Naive B cell (primary cell): ENCODE data around the gene NFIA. TPM values are rescaled to one million over a fixed set of nuclear protein-coding genes. Genes with fewer than 3 reads are reported as not detected.

Experiments used
- ATAC-seq, 2 donors: fragments of 150-1000 bp; cut with Tn5 transposase; 2 replicates each; pipeline ENCODE4 v1.10.0; 2021; ENCODE audit warnings: low read depth in 2 of 2, mild to moderate bottlenecking in 2 of 2, moderate library complexity in 2 of 2
- DNase-seq: peaks from one replicate; pipeline ENCODE4 v3.0.0; 2022
- H3K27ac Mint-ChIP-seq, 6 donors: one replicate each; pipeline ENCODE4 v1.8.0; 2020 to 2022; ENCODE audit warnings: mild to moderate bottlenecking in 6 of 6, mixed read lengths in 6 of 6, moderate library complexity in 5 of 6, inconsistent platforms in 2 of 6
- H3K27me3 Mint-ChIP-seq, 3 donors: one replicate each; pipeline ENCODE4 v1.8.0; 2021 to 2022; ENCODE audit warnings: mixed read lengths in 3 of 3, mild to moderate bottlenecking in 1 of 3
- H3K36me3 Mint-ChIP-seq, 2 donors: one replicate each; pipeline ENCODE4 v1.8.0; 2020 to 2022; ENCODE audit warnings: mixed read lengths in 2 of 2, inconsistent platforms in 1 of 2, mild to moderate bottlenecking in 1 of 2
- H3K4me1 Mint-ChIP-seq, 3 donors: one replicate each; pipeline ENCODE4 v1.8.0; 2020 to 2022; ENCODE audit warnings: mixed read lengths in 3 of 3, inconsistent platforms in 1 of 3, mild to moderate bottlenecking in 1 of 3, moderate library complexity in 1 of 3
- H3K4me3 Mint-ChIP-seq, 8 donors: one replicate each; pipeline ENCODE4 v1.8.0; 2020 to 2022; ENCODE audit warnings: mild to moderate bottlenecking in 8 of 8, mixed read lengths in 8 of 8, moderate library complexity in 8 of 8, inconsistent platforms in 2 of 8
- H3K9me3 Mint-ChIP-seq, 7 donors: one replicate each; pipeline ENCODE4 v1.8.0; 2020 to 2022; ENCODE audit warnings: mixed read lengths in 7 of 7, mild to moderate bottlenecking in 5 of 7, inconsistent platforms in 2 of 7, moderate library complexity in 1 of 7
- polyA plus RNA-seq, 6 donors: library from polyadenylated mRNA; unstranded; fragments of 300-500 nt; fragmentation: Illumina TruSeq; gene quantifications; one replicate each; pipeline ENCODE4 v1.2.3, GENCODE V29; 2021; ENCODE audit warnings: low read depth in 6 of 6

The NFIA gene
- polyA plus RNA-seq, 6 donors from 2014 or later: 0.77 to 5.7 (median 1.4) TPM

DNA sequence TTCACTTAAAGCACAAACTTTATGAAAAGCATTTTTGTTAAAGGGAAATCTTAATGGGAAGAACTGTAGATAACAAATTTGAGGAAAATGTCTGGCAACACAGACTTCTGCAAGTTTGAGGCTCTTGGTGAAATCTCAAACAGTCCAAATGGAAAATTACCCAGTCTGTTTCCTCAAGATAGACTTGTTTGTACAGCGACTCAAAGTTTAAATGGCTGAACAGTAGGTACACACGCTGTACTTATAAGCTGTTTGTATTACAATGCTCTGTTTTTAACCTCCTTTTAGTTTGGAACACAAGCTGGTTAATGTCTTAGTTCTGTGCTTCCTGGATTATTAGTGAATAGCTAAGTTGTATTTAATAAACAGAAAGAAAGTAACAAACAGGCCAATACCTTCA, 217.1 kb downstream of the NFIA start:
- H3K4me1 Mint-ChIP-seq: no peaks in the 10 kb centered on the region
- H3K27ac Mint-ChIP-seq: no peak overlapping the region
- H3K27me3 Mint-ChIP-seq: peaks cover 0 to 11% (median 10%) of the 10 kb centered on the region in 3 donors
- H3K4me3 Mint-ChIP-seq: no peak overlapping the region
- DNase-seq (no peak), ATAC-seq (no peak)
- peaks cover 0 to 6% of the 10 kb centered on the region in 2 donors for H3K36me3 Mint-ChIP-seq
- H3K9me3 Mint-ChIP-seq: peaks cover 0 to 2% (median 0%) of the 10 kb centered on the region in 7 donors

DNA sequence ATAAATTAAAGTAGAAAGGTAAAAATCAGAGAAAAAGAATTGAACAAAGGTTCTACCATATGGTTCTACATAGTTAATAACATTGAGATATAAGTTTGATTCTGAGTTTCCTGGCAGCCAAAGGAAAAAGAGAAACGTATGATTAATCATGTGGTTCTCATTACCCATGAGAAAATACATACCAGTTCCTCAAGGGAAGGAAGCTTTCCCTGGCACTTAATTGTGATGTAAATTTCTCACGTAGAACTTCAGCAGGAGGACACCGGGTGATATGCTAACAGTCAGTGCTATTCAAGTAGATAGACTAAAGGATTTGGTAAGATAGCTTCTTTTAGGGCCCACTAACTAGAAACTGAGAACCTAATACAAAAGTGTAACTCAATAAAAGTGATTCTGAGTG, 218.5 kb downstream of the NFIA start:
- H3K9me3 Mint-ChIP-seq: peaks cover 0 to 2% (median 0%) of the 10 kb centered on the region in 7 donors
- ATAC-seq (no peak), DNase-seq (no peak)
- H3K36me3 Mint-ChIP-seq: peaks cover 0 to 6% of the 10 kb centered on the region in 2 donors
- H3K27me3 Mint-ChIP-seq: peaks cover 0 to 18% (median 10%) of the 10 kb centered on the region in 3 donors
- no peak overlapping the region for H3K27ac Mint-ChIP-seq
- no peak overlapping the region for H3K4me3 Mint-ChIP-seq
- H3K4me1 Mint-ChIP-seq: no peaks in the 10 kb centered on the region

DNA sequence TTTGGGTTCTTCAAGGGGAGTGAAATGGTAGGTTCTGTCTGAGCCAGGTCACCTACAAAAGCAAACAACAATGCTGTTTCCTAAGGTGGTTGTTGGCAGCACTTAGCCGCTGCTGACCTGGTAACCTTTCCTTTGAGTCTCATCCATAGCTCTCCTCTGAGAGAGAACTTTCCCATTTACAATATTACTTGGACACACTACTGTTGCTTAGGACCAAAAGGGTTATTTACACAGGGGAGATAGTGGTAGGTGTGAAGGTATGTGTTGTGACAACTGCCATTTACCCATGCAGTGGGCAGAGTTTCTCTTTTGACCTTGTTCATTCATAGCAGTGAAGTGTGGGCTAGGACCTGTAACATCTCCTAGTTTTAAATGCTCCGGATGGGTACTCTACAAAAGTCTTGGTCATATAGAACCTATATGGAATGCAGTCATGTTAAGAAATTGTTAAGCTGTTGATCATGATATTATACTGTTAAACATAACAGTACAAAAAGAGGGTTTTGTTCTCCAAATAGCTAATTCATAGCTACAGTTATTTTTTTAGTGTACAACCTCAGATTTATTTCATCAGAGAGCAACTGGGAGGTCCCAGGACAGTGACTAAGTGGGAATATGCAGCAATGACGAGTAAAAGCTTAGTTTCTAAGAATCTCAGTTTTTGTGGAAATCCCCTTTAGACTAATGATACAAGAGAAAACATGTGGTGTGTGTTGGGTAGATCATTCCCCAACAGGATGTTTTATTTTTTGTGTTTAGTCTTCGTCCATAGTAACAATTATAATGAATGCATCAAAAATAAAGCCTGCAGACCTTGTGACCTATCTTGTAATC, 219.7 kb downstream of the NFIA start:
- H3K27me3 Mint-ChIP-seq: peaks cover 0 to 21% (median 10%) of the 10 kb centered on the region in 3 donors
- no peaks in the 10 kb centered on the region for H3K4me1 Mint-ChIP-seq
- DNase-seq (no peak), ATAC-seq (no peak)
- H3K4me3 Mint-ChIP-seq: no peak overlapping the region
- H3K36me3 Mint-ChIP-seq: peaks cover 0 to 6% of the 10 kb centered on the region in 2 donors
- peaks cover 0 to 2% (median 0%) of the 10 kb centered on the region in 7 donors for H3K9me3 Mint-ChIP-seq
- H3K27ac Mint-ChIP-seq: no peak overlapping the region

DNA sequence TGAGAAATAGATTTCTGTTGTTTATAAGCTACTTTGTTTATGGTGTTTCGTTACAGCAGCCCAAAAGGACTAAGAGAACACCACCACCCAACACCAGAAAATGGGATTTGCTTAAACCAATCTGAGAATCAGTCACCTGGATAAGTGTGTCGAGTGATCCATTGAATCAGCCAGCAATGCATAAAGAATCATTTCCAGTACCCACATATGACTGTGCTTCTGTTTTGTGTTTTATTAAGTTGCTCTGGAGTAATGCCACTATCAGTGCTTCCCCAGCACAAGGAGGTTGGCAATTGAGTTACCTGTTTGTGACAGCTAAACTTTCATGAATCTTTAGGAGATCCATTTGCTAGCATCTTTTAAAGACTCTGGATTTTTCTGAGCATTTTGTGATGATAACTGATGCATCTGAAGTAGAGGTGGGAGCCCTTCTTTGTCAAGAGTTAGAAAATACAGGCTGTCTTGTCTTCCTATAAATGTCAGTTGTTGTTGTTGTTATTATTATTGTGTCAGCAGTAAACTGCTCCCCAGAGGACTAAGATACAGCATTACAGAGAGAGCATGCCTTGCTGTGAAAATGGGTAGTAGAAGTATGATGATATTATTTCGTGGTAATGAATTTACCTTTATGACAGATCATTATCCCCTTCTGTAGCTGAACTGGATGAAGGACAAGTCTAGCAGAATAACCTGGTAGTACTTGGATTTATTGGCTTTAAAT, 225.2 kb downstream of the NFIA start:
- H3K27me3 Mint-ChIP-seq: peaks cover 0 to 17% (median 10%) of the 10 kb centered on the region in 3 donors
- no peak overlapping the region for H3K27ac Mint-ChIP-seq
- ATAC-seq (no peak), DNase-seq (no peak)
- no peaks in the 10 kb centered on the region for H3K4me1 Mint-ChIP-seq
- H3K36me3 Mint-ChIP-seq: no peaks in the 10 kb centered on the region
- H3K9me3 Mint-ChIP-seq: peaks cover 0 to 2% (median 0%) of the 10 kb centered on the region in 7 donors
- no peak overlapping the region for H3K4me3 Mint-ChIP-seq

DNA sequence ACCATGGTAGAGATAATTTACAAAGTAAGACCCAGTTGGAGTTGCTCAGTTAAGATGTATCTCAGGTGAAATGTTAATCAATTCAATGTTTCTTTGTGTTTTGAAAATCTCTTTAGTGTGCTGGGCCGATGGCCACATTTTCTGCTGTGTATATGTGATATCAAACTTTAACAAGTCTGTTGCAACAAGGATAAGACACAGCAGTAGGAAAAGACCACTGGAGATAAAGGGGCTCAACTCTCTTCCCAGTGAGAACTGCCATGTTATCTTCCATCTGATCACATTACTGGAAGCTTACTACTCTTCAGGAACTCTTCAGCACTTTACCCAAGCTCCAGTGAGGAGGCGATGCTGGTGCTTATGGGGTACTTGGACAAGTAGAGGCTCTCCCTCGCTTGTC, 227.7 kb downstream of the NFIA start:
- no peak overlapping the region for H3K4me3 Mint-ChIP-seq
- DNase-seq (no peak), ATAC-seq (no peak)
- no peak overlapping the region for H3K27ac Mint-ChIP-seq
- H3K27me3 Mint-ChIP-seq: peaks cover 0 to 7% (median 0%) of the 10 kb centered on the region in 3 donors
- no peaks in the 10 kb centered on the region for H3K4me1 Mint-ChIP-seq
- H3K36me3 Mint-ChIP-seq: no peaks in the 10 kb centered on the region
- H3K9me3 Mint-ChIP-seq: peaks cover 0 to 2% (median 0%) of the 10 kb centered on the region in 7 donors

DNA sequence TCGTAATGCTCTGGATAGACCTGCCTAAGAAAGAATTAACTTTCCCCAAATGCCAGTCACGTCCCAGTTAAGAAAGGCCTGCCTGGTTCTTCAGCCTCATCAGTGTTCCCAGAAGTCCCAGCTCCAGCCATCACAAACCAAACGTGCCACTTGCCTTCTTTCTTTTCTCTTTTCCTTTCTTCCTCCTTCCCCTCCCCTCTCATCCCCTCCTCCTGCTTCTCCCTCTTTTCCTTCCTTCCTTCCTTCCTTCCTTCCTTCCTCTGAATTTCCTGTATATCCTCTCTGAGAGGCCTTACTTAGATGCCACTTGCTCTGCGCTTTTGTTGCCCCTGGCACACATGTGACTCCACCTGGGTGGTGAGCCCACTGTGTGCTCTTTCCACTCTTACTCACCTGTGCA, 228.2 kb downstream of the NFIA start:
- Mint-ChIP-seq H3K27ac (no peak overlapping the region), H3K9me3 (peaks cover 0 to 2% (median 0%) of the 10 kb centered on the region in 7 donors), H3K4me1 (no peaks in the 10 kb centered on the region), H3K4me3 (no peak overlapping the region), H3K36me3 (no peaks in the 10 kb centered on the region), H3K27me3 (peaks cover 0 to 4% (median 0%) of the 10 kb centered on the region in 3 donors)
- no peak for DNase-seq
- ATAC-seq: no peak

DNA sequence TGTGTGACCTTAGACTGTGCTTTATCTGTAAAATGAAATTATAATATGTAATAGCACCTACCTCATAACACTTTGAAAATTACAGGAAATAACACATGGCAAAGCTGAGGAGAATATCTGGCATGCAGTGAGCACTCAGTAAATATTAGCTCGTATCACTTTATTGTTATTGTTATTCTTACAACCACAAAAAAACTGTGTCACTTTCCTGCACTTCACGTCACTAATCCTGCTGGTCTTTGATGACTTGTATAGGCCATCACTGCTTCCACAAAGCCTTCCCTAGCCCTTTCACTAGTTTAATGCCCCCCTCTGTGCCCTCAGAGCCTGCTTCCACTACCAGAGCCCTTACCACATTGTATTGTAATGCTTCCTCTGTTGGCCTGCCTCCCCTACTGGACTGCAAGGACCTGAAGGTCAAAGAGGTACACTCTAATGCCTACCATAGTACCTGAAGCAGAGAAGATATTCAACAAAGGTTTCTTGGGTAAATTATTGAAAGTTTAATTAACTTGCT, 231.6 kb downstream of the NFIA start:
- no peak overlapping the region for H3K27ac Mint-ChIP-seq
- ATAC-seq: no peak
- H3K4me3 Mint-ChIP-seq: no peak overlapping the region
- no peaks in the 10 kb centered on the region for H3K36me3 Mint-ChIP-seq
- H3K4me1 Mint-ChIP-seq: no peaks in the 10 kb centered on the region
- no peak for DNase-seq
- peaks cover 0 to 2% (median 0%) of the 10 kb centered on the region in 7 donors for H3K9me3 Mint-ChIP-seq
- no peaks in the 10 kb centered on the region for H3K27me3 Mint-ChIP-seq

DNA sequence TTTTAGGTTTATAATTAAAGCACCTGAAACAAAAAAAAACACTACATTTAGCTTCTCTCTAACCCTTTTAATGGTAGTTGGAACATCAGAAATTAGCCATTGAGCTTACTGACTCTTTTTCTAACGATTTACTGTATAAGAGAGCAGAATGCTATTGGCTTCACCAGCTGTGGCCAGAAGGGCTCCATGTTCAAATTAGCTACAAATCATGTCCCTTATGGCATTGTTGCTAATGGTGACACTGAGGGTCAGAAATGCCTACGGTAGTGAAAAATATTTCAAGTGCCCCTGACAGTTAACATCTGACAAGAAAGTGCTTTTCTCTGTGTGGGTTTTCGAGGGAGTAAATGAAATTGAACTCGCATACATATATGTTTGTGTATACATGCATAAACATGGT, 232.7 kb downstream of the NFIA start:
- ATAC-seq: no peak
- H3K36me3 Mint-ChIP-seq: no peaks in the 10 kb centered on the region
- no peak overlapping the region for H3K4me3 Mint-ChIP-seq
- no peak overlapping the region for H3K27ac Mint-ChIP-seq
- H3K4me1 Mint-ChIP-seq: no peaks in the 10 kb centered on the region
- H3K9me3 Mint-ChIP-seq: peaks cover 0 to 2% (median 0%) of the 10 kb centered on the region in 7 donors
- no peaks in the 10 kb centered on the region for H3K27me3 Mint-ChIP-seq
- DNase-seq: no peak

DNA sequence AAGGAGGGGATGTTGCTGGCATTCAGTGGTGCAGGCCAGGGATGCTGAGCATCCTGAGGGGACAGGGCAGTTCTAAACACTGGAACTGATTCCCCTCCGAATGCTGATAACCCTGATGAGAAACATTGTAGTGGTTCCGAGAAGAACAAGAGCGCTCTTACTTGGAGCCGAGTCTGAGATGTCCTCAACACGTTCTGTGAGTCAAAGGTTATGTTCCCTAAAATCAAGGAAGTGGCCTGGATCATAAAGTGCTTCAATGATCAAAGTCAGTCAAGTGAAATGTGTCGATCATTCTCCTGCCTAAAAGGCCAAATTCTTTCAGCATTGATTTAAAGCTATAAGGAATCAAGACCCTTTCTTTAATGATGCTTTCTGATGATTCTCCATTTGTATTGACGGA, 234.1 kb downstream of the NFIA start:
- DNase-seq (no peak), ATAC-seq (no peak)
- no peaks in the 10 kb centered on the region for H3K27me3 Mint-ChIP-seq
- no peaks in the 10 kb centered on the region for H3K9me3 Mint-ChIP-seq
- H3K4me3 Mint-ChIP-seq: no peak overlapping the region
- no peaks in the 10 kb centered on the region for H3K4me1 Mint-ChIP-seq
- H3K36me3 Mint-ChIP-seq: no peaks in the 10 kb centered on the region
- no peak overlapping the region for H3K27ac Mint-ChIP-seq

DNA sequence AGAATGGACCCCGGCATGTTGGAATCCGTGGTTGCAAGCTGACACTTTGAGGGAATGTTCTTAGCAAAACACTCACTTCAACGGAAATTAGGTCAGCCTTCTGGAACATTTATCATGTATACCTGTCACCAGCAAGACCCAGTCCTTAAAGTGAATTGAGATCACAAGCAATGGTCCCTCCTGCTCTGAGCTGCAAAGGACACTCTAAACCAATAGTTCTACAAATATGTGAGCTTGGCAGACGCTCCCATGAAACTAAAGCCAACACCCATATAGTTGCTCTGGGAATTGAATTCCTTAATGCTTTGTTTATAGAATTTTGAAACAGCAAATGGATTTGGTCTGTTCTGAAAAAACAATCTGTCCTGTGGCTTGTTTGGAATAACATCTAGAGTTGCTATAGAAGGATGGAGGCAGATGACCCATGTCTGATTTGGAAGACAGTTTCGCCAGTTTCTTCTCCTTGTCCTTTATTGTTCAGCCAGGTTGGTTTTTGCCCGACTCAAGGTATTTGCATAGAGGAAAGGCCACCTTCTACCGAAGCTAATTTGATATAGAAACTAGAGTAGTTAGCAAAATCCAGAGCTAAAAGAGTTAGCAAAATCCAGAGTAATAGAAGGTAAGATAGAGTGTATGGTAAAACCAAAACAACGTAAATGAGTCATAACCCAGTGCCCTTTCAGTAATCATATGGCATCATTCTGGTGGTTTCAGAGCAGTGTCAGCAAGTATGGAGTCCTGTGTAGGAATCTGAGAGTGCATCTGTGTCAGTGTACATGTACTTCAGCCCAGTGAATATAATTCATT, 236.2 kb downstream of the NFIA start:
- no peaks in the 10 kb centered on the region for H3K9me3 Mint-ChIP-seq
- H3K4me3 Mint-ChIP-seq: no peak overlapping the region
- H3K4me1 Mint-ChIP-seq: no peaks in the 10 kb centered on the region
- no peaks in the 10 kb centered on the region for H3K27me3 Mint-ChIP-seq
- no peaks in the 10 kb centered on the region for H3K36me3 Mint-ChIP-seq
- ATAC-seq (no peak), DNase-seq (no peak)
- no peak overlapping the region for H3K27ac Mint-ChIP-seq

DNA sequence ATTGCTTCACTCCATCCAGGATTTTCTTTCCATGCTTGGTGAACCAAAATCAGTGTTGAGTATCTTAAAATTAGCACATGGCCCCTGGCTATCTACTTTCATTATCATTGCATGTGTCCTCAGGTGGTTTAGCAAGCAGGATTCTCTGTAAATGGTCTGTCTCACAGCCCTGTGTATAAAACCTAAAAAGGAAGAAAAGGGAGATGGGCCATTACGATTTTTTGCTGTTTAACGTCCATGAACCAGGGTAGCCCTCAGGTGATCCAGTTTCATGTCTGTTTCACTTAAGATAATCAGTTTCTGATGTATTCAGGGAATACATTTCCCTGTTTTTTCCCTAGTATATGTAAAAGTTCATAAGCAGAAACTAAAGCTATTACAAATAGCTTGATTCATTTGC, 238.2 kb downstream of the NFIA start:
- Mint-ChIP-seq H3K27me3 (no peaks in the 10 kb centered on the region), H3K4me3 (no peak overlapping the region), H3K36me3 (no peaks in the 10 kb centered on the region), H3K9me3 (no peaks in the 10 kb centered on the region), H3K4me1 (no peaks in the 10 kb centered on the region), H3K27ac (no peak overlapping the region)
- ATAC-seq (no peak), DNase-seq (no peak)

DNA sequence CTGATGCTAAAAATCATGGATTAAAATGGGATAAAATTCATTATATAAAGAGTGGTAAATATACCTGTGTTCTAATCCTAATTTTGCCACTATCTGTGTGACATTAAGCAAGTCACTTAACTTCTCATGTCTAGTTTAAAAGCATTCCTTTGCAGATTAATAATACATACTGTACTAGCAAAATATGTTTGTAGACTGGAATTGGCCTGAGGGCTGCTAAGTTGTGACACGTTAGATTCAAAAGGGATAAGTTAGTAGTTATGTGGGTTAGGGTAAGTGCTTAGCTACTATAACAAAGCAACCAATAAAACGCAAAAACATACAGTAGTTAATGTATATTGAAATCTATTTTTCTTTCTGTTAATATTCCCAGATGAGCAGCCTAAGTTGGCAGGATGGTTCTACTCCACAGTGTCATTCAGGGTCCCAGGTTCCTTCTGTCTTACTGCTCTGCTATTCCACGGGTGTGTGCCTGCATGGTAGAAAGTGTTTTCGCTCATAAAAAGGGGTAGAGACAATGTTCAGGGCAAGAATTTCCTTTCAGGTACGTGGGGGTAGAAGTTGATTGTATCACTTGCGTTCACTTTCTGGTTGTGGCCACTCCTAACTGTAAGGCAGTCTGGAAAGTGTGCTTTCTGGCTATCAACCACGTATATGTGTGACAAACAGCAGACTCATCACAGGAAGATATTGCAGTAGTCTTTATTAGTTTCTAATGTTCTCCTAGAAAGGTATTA, 239.8 kb downstream of the NFIA start:
- Mint-ChIP-seq H3K9me3 (peaks cover 0 to 1% (median 0%) of the 10 kb centered on the region in 7 donors), H3K36me3 (no peaks in the 10 kb centered on the region), H3K27ac (no peak overlapping the region), H3K4me3 (no peak overlapping the region), H3K27me3 (no peaks in the 10 kb centered on the region), H3K4me1 (no peaks in the 10 kb centered on the region)
- DNase-seq (no peak), ATAC-seq (no peak)

DNA sequence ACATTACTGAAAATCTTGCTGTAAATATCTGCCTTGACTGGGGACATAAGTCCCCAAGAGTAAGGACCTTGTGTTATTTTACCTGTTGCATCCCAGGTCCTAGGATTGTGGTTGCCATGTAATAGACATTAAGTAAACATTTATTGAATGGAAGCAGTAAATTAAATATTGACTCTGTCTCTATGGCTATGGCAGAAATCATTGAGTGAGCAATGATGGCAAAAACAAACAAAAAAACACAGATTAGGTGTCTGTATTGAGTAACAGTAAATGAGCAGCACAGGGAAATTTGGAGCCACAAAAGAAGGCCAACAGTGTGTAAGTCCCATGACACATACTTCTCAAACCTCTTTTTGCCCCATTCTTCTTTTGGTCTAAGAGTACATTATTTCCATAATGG, 240.4 kb downstream of the NFIA start:
- ATAC-seq: no peak
- no peak for DNase-seq
- H3K4me3 Mint-ChIP-seq: no peak overlapping the region
- peaks cover 0 to 4% (median 0%) of the 10 kb centered on the region in 7 donors for H3K9me3 Mint-ChIP-seq
- no peaks in the 10 kb centered on the region for H3K36me3 Mint-ChIP-seq
- no peaks in the 10 kb centered on the region for H3K27me3 Mint-ChIP-seq
- H3K4me1 Mint-ChIP-seq: no peaks in the 10 kb centered on the region
- H3K27ac Mint-ChIP-seq: no peak overlapping the region
